NCI-H187 treated with DMSO at 0.1 percent for 48 hours (cell line): ENCODE results near the gene SFT2D3.
A peak's percentile ranks its signal among the peaks of the same experiment; 100 is the strongest.

Experiments
- DNase-seq: peaks from one replicate; lab custom pipeline; 2025; lab: John Stamatoyannopoulos, UW

Gene SFT2D3

GRCh38 chr2:127701193-127701650, at the start of gene SFT2D3:
Gene SFT2D3 (plus strand): TSS chr2:127701497. CDS start chr2:127701529, 32 bp downstream.
- DNase-seq: peak; percentile 32

- DNase-seq: no peak
These were observed 49.2 kb upstream of the SFT2D3 start for GRCh38 chr2:127651971-127652550.

- DNase-seq: no peak
These were observed 48.4 kb upstream of the SFT2D3 start for GRCh38 chr2:127652786-127653357.

- DNase-seq: no peak
These were observed 47.7 kb upstream of the SFT2D3 start for GRCh38 chr2:127653421-127654083.

- no peak for DNase-seq
These were observed 47.0 kb upstream of the SFT2D3 start for GRCh38 chr2:127654084-127654837.

GRCh38 chr2:127654838-127655175, 46.5 kb upstream of the SFT2D3 start:
- DNase-seq: no peak

- no peak for DNase-seq
These were observed 45.9 kb upstream of the SFT2D3 start for GRCh38 chr2:127655209-127656073.

GRCh38 chr2:127656569-127657231, 44.6 kb upstream of the SFT2D3 start:
- no peak for DNase-seq

GRCh38 chr2:127657232-127657595, 44.1 kb upstream of the SFT2D3 start:
- DNase-seq: no peak

- DNase-seq: no peak
These were observed 43.2 kb upstream of the SFT2D3 start for GRCh38 chr2:127658146-127658545.

GRCh38 chr2:127658641-127659407, 42.5 kb upstream of the SFT2D3 start:
- no peak for DNase-seq

- no peak for DNase-seq
These were observed 41.6 kb upstream of the SFT2D3 start for GRCh38 chr2:127659408-127660290.

- no peak for DNase-seq
These were observed 41.1 kb upstream of the SFT2D3 start for GRCh38 chr2:127660291-127660578.

- no peak for DNase-seq
These were observed 40.1 kb upstream of the SFT2D3 start for GRCh38 chr2:127661072-127661649.

- no peak for DNase-seq
These were observed 39.3 kb upstream of the SFT2D3 start for GRCh38 chr2:127661949-127662510.

- no peak for DNase-seq
These were observed 38.2 kb upstream of the SFT2D3 start for GRCh38 chr2:127662937-127663565.

- DNase-seq: no peak
These were observed 37.7 kb upstream of the SFT2D3 start for GRCh38 chr2:127663566-127664064.
